Stimulated activated naive CD4-positive, alpha-beta T cell treated with Interleukin-2 at 50 U/mL for 16 hours (primary cell): ENCODE results near the gene SETD2.
"Not testable (repeated sequence)": the region's sequence is repeated elsewhere in the genome, so short reads cannot be mapped to it uniquely, and the experiment has no call there.

Experiments
- DNase-seq: peaks from one replicate; lab custom pipeline; 2025; lab: John Stamatoyannopoulos, UW

Gene SETD2

GRCh38 chr3:47035645-47036044, 128.3 kb downstream of the SETD2 start:
- no peak for DNase-seq

GRCh38 chr3:47034868-47035489, 128.9 kb downstream of the SETD2 start:
- DNase-seq, result no peak

GRCh38 chr3:47031041-47031440, 132.9 kb downstream of the SETD2 start:
- DNase-seq, result not testable (repeated sequence)

- no peak for DNase-seq
Observed at GRCh38 chr3:47028667-47029066, 135.2 kb downstream of the SETD2 start.

- DNase-seq, result no peak
Observed at GRCh38 chr3:47028146-47028545, 135.8 kb downstream of the SETD2 start.

- DNase-seq, result not testable (repeated sequence)
Observed at GRCh38 chr3:47026432-47026831, 137.5 kb downstream of the SETD2 start.

- DNase-seq, result no peak
Observed at GRCh38 chr3:47024932-47025331, 139.0 kb downstream of the SETD2 start.

- DNase-seq, result no peak
Observed at GRCh38 chr3:47022641-47023071, 141.3 kb downstream of the SETD2 start.

- DNase-seq, result no peak
Observed at GRCh38 chr3:47020311-47020710, 143.6 kb downstream of the SETD2 start.

- peak; percentile 14 for DNase-seq
Observed at GRCh38 chr3:47019201-47019600, 144.7 kb downstream of the SETD2 start.

GRCh38 chr3:47018269-47018611, 145.7 kb downstream of the SETD2 start:
- DNase-seq, result no peak

- no peak for DNase-seq
Observed at GRCh38 chr3:47017504-47018268, 146.2 kb downstream of the SETD2 start.

GRCh38 chr3:47016934-47017435, 146.9 kb downstream of the SETD2 start:
- DNase-seq, result peak; percentile 15

GRCh38 chr3:47016086-47016933, 147.6 kb downstream of the SETD2 start:
- no peak for DNase-seq

- DNase-seq, result no peak
Observed at GRCh38 chr3:47015151-47015550, 148.8 kb downstream of the SETD2 start.

- DNase-seq, result no peak
Observed at GRCh38 chr3:47014036-47014435, 149.9 kb downstream of the SETD2 start.

GRCh38 chr3:47013231-47013630, 150.7 kb downstream of the SETD2 start:
- no peak for DNase-seq

GRCh38 chr3:47012342-47013230, 151.3 kb downstream of the SETD2 start:
- DNase-seq, result no peak

- DNase-seq, result no peak
Observed at GRCh38 chr3:47011371-47011770, 152.5 kb downstream of the SETD2 start.

- DNase-seq, result no peak
Observed at GRCh38 chr3:47010910-47011309, 153.0 kb downstream of the SETD2 start.

- DNase-seq, result no peak
Observed at GRCh38 chr3:47010111-47010712, 153.7 kb downstream of the SETD2 start.
